Immature natural killer cell (primary cell): ENCODE measurements around the gene PARP8. TPM values are rescaled to one million over a fixed set of nuclear protein-coding genes. Genes with fewer than 3 reads are reported as not detected.

ENCODE experiments used
- DNase-seq, 3 donors: peaks; one replicate each; pipeline ENCODE4 v3.0.0; 2022; ENCODE audit warnings: mixed read lengths in 1 of 3
- H3K27ac Mint-ChIP-seq, 6 donors: one replicate each; pipeline ENCODE4 v1.8.0; 2020; ENCODE audit warnings: mixed read lengths in 6 of 6, mild to moderate bottlenecking in 5 of 6, inconsistent platforms in 4 of 6, moderate library complexity in 3 of 6
- H3K27me3 Mint-ChIP-seq, 3 donors: one replicate each; pipeline ENCODE4 v1.8.0; 2020 to 2021; ENCODE audit warnings: low read depth in 3 of 3, mild to moderate bottlenecking in 3 of 3, mixed read lengths in 3 of 3, moderate library complexity in 3 of 3, inconsistent platforms in 1 of 3
- H3K36me3 Mint-ChIP-seq, 3 donors: one replicate each; pipeline ENCODE4 v1.8.0; 2020; ENCODE audit warnings: mixed read lengths in 3 of 3, inconsistent platforms in 2 of 3, mild to moderate bottlenecking in 2 of 3
- H3K4me1 Mint-ChIP-seq, 2 donors: one replicate each; pipeline ENCODE4 v1.8.0; 2020; ENCODE audit warnings: inconsistent platforms in 2 of 2, mild to moderate bottlenecking in 2 of 2, mixed read lengths in 2 of 2, moderate library complexity in 1 of 2
- H3K4me3 Mint-ChIP-seq, 5 donors: one replicate each; pipeline ENCODE4 v1.8.0; 2020; ENCODE audit warnings: mild to moderate bottlenecking in 5 of 5, mixed read lengths in 5 of 5, inconsistent platforms in 3 of 5, moderate library complexity in 3 of 5
- H3K9me3 Mint-ChIP-seq, 6 donors: one replicate each; pipeline ENCODE4 v1.8.0; 2020; ENCODE audit warnings: mild to moderate bottlenecking in 6 of 6, mixed read lengths in 6 of 6, inconsistent platforms in 4 of 6, moderate library complexity in 3 of 6
- polyA plus RNA-seq, 3 donors: library from polyadenylated mRNA; unstranded; fragments of 300-500 nt; fragmentation: Illumina TruSeq; gene quantifications; one replicate each; pipeline ENCODE4 v1.2.3, GENCODE V29; 2021

The PARP8 gene
- polyA plus RNA-seq, 3 donors from 2014 or later = 93.9 to 150 (median 113) TPM

DNA sequence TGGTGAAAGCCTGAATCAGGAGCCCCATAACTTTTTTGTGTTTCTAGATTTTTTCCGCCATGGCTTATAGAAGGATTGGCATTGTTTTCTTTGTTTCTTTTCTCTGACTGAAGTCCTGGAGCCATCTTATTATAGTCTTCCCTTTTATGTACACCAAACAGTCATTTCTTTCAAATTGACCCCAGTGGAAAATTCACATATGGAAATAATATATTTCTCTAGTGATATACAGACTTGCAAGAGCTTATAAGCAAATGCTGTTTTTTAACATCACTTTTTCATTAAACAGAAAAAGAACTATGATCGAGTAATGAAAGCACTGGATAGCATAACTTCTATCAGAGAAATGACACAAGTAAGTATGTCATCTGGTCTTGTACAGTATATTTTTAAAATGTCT is 155.6 kb downstream of the PARP8 start:
- peak overlapping the region in 2 of 6 donors; percentile 20 to 32 for H3K27ac Mint-ChIP-seq

DNA sequence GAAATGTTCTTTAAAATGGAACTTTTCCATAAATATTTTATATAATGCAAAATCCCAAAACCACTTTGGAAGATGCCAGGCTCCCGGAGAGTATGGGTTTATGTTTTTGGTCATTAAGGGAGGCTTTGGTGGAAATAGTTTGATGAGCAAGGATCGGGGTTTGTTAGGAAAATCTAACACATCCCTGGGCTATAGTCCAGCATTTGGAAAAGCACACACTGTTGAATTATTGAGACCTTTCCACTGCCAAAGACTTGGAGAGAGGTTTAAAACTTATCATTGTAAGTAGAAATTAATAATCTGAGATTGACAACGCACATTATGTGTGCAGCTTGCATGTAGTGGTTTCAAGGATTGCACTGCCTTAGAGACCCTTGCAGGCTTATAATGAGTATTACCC is 156.3 kb downstream of the PARP8 start:
- Mint-ChIP-seq H3K9me3 (no peaks in the 10 kb centered on the region), H3K27me3 (peaks cover 0 to 5% (median 3%) of the 10 kb centered on the region in 3 donors), H3K4me1 (peaks cover 15 to 64% of the 10 kb centered on the region in 2 donors), H3K27ac (no peak overlapping the region), H3K36me3 (peaks cover 4 to 63% (median 35%) of the 10 kb centered on the region in 3 donors), H3K4me3 (no peak overlapping the region)
- DNase-seq = no peak

More for the DNA sequence above, 155.6 kb downstream of the PARP8 start:
- DNase-seq = no peak
- Mint-ChIP-seq H3K36me3 (peaks cover 0 to 61% (median 38%) of the 10 kb centered on the region in 3 donors), H3K9me3 (no peaks in the 10 kb centered on the region), H3K27me3 (peaks cover 0 to 5% (median 3%) of the 10 kb centered on the region in 3 donors), H3K4me3 (no peak overlapping the region), H3K4me1 (peaks cover 15 to 62% of the 10 kb centered on the region in 2 donors)

- Mint-ChIP-seq H3K4me1 (peaks cover 15 to 67% of the 10 kb centered on the region in 2 donors), H3K36me3 (peaks cover 11 to 69% (median 35%) of the 10 kb centered on the region in 3 donors), H3K4me3 (no peak overlapping the region)
These were observed 157.1 kb downstream of the PARP8 start for GRCh38 chr5:50823568-50823967.

GRCh38 chr5:50824109-50824508 is 157.7 kb downstream of the PARP8 start:
- H3K9me3 Mint-ChIP-seq = no peaks in the 10 kb centered on the region
- H3K27ac Mint-ChIP-seq = peak overlapping the region in 5 of 6 donors; percentile 2 to 84 (median 45)
- peaks cover 13 to 67% of the 10 kb centered on the region in 2 donors for H3K4me1 Mint-ChIP-seq
- peaks cover 11 to 71% (median 40%) of the 10 kb centered on the region in 3 donors for H3K36me3 Mint-ChIP-seq
- H3K27me3 Mint-ChIP-seq = peaks cover 0 to 4% (median 2%) of the 10 kb centered on the region in 3 donors
- no peak overlapping the region for H3K4me3 Mint-ChIP-seq
- DNase-seq = no peak

More at GRCh38 chr5:50823568-50823967, 157.1 kb downstream of the PARP8 start:
- no peaks in the 10 kb centered on the region for H3K9me3 Mint-ChIP-seq
- peaks cover 0 to 5% (median 2%) of the 10 kb centered on the region in 3 donors for H3K27me3 Mint-ChIP-seq
- H3K27ac Mint-ChIP-seq = peak overlapping the region in 2 of 6 donors; percentile 14 to 65
- no peak for DNase-seq

GRCh38 chr5:50827516-50828247 is 161.2 kb downstream of the PARP8 start:
- no peak overlapping the region for H3K4me3 Mint-ChIP-seq
- peaks cover 0 to 9% (median 2%) of the 10 kb centered on the region in 3 donors for H3K27me3 Mint-ChIP-seq
- DNase-seq = no peak
- peak overlapping the region in 1 of 6 donors; percentile 55 for H3K27ac Mint-ChIP-seq
- H3K36me3 Mint-ChIP-seq = peaks cover 11 to 60% (median 29%) of the 10 kb centered on the region in 3 donors
- no peaks in the 10 kb centered on the region for H3K9me3 Mint-ChIP-seq
- peaks cover 11 to 44% of the 10 kb centered on the region in 2 donors for H3K4me1 Mint-ChIP-seq

DNA sequence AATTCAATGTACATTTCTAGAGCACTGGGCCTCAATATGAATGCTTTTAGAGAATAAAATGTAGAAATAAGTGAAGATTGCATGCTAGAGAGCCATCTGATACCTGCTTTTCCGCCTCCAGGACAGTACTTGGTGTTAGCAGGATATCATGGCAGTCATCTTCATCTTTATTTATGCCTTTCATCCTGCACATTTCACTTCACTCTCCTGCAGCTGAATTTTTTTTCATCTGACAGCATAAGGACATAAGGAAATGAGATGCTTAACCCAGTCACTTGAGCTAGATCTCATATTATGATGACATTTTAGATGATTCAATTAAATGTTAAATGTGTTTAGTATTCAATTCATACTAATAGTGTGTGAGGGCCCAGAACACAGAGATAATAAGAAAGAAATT is 162.6 kb downstream of the PARP8 start:
- peaks cover 16 to 64% (median 22%) of the 10 kb centered on the region in 3 donors for H3K36me3 Mint-ChIP-seq

DNA sequence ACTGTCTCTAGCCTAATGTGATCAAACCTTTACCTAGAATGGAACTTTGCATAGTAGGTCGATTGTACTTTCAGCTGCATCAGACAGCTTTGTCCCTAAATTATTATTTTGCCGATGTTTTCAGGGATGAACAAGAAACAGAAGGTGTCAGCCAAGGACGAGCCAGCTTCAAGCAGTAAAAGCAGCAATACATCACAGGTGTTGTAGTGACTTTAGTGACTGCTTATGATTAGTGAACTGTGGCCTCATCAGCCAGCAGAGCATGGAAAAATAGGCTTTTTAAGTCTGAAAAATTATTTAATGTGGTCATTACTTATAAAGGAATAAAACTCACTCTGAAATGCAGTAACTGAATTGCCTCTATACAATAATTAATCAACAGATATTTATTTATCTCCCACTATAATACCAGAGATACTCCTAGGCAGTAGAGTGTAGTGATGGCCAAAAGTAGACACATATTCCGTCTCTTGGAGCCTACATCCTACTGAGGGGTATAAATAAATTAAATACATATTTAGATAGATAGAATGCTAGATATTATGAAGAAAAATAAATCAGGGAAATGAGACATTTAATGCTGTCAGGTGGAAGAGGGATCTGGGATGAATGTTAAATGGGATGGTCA is 166.3 kb downstream of the PARP8 start:
- peak overlapping the region in 4 of 6 donors; percentile 6 to 71 (median 44) for H3K27ac Mint-ChIP-seq
- H3K27me3 Mint-ChIP-seq = peaks cover 0 to 10% (median 3%) of the 10 kb centered on the region in 3 donors
- peaks cover 2 to 17% of the 10 kb centered on the region in 2 donors for H3K4me1 Mint-ChIP-seq
- no peak for DNase-seq
- peaks cover 28 to 64% (median 28%) of the 10 kb centered on the region in 3 donors for H3K36me3 Mint-ChIP-seq
- no peaks in the 10 kb centered on the region for H3K9me3 Mint-ChIP-seq
- H3K4me3 Mint-ChIP-seq = no peak overlapping the region

More for the DNA sequence above, 162.6 kb downstream of the PARP8 start:
- Mint-ChIP-seq H3K4me3 (no peak overlapping the region), H3K9me3 (no peaks in the 10 kb centered on the region), H3K27me3 (peaks cover 0 to 11% (median 3%) of the 10 kb centered on the region in 3 donors), H3K27ac (peak overlapping the region in 2 of 6 donors; percentile 1 to 49), H3K4me1 (peaks cover 9 to 34% of the 10 kb centered on the region in 2 donors)
- no peak for DNase-seq

GRCh38 chr5:50836356-50836755 is 169.9 kb downstream of the PARP8 start:
- H3K9me3 Mint-ChIP-seq = no peaks in the 10 kb centered on the region
- no peak for DNase-seq
- peaks cover 0 to 14% (median 7%) of the 10 kb centered on the region in 3 donors for H3K27me3 Mint-ChIP-seq
- peak overlapping the region in 1 of 6 donors; percentile 45 for H3K27ac Mint-ChIP-seq
- H3K4me3 Mint-ChIP-seq = no peak overlapping the region
- peaks cover 29 to 57% (median 35%) of the 10 kb centered on the region in 3 donors for H3K36me3 Mint-ChIP-seq
- H3K4me1 Mint-ChIP-seq = peaks cover 3 to 23% of the 10 kb centered on the region in 2 donors

GRCh38 chr5:50839472-50839871 is 173.0 kb downstream of the PARP8 start:
- Mint-ChIP-seq H3K36me3 (peaks cover 33 to 55% (median 34%) of the 10 kb centered on the region in 3 donors), H3K9me3 (no peaks in the 10 kb centered on the region), H3K4me3 (no peak overlapping the region), H3K27me3 (peaks cover 0 to 16% (median 6%) of the 10 kb centered on the region in 3 donors), H3K4me1 (peaks cover 3 to 23% of the 10 kb centered on the region in 2 donors), H3K27ac (peak overlapping the region; percentile 15 to 73 (median 64))
- DNase-seq = no peak

DNA sequence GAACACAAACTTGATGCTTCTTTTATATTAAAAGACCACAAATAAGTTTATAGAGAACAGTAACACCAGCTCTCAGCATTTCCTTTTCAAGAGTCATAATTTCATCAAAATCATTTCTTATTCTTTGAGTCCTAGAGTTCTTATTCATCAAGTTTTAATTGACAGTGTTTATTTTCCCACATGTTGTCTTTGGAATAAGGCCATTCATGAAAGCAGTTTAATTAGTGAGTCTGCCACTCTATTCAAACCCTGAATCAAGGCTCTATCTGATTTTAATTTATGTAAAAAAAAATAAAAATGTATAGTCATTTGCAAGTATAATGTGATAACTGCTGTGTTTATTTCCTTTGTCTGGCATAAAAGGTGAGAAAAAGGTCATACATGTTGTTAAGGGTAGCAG is 176.7 kb downstream of the PARP8 start:
- Mint-ChIP-seq H3K9me3 (no peaks in the 10 kb centered on the region), H3K27ac (no peak overlapping the region), H3K36me3 (peaks cover 18 to 31% (median 22%) of the 10 kb centered on the region in 3 donors), H3K4me1 (peaks cover 2 to 13% of the 10 kb centered on the region in 2 donors), H3K4me3 (no peak overlapping the region), H3K27me3 (peaks cover 0 to 14% (median 6%) of the 10 kb centered on the region in 3 donors)
- no peak for DNase-seq

DNA sequence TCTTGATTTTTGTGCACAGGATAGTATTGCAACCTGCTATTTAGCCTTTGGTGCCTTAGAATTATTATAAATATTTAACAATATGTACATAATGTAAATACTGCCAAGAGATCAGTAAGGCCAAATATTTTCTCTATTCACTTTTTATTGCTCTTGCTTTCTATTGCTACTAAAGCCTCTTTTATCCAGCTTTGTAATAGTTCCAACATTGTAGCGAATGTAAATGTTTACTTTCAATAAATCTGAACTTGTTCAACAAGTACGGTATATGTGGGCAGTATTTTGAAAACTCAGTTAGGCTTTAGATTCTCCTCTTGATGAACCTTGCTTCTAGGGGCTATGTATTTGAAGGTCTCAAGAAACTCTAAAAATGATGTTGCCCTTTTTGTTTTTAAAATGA is 179.8 kb downstream of the PARP8 start:
- no peaks in the 10 kb centered on the region for H3K4me1 Mint-ChIP-seq
- H3K4me3 Mint-ChIP-seq = no peak overlapping the region
- H3K9me3 Mint-ChIP-seq = no peaks in the 10 kb centered on the region
- H3K27me3 Mint-ChIP-seq = peaks cover 0 to 5% (median 0%) of the 10 kb centered on the region in 3 donors
- peak overlapping the region in 1 of 6 donors; percentile 35 for H3K27ac Mint-ChIP-seq
- DNase-seq = no peak
- peaks cover 5 to 14% (median 10%) of the 10 kb centered on the region in 3 donors for H3K36me3 Mint-ChIP-seq

- Mint-ChIP-seq H3K36me3 (no peaks in the 10 kb centered on the region), H3K27ac (no peak overlapping the region), H3K4me1 (peaks cover 0 to 7% of the 10 kb centered on the region in 2 donors), H3K4me3 (no peak overlapping the region), H3K27me3 (peaks cover 0 to 19% (median 2%) of the 10 kb centered on the region in 3 donors), H3K9me3 (no peaks in the 10 kb centered on the region)
- DNase-seq = no peak
These were observed 183.1 kb downstream of the PARP8 start for GRCh38 chr5:50849554-50849953.

DNA sequence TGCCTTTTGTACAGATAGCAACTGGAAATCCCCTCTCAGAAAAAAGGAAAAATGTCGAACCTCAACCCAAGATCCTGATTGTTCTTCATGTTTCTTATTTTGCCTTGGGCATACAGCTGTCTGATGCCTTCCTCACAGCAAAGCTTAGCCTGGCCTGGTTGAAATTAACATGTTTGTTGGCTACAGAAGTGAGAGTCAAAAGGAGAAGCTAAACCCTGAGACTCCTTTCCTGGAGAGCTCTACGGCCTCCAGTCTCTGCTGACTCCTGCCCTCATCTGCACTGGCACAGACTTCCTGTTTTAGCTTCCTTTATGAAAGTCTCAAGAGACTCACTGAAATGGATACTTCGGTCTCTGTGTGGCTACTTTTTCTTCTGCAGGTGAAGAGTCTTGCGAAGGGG is 186.7 kb downstream of the PARP8 start:
- Mint-ChIP-seq H3K27ac (peak overlapping the region in 1 of 6 donors; percentile 5), H3K4me1 (peaks cover 9 to 10% of the 10 kb centered on the region in 2 donors), H3K4me3 (no peak overlapping the region), H3K36me3 (no peaks in the 10 kb centered on the region), H3K27me3 (peaks cover 3 to 50% (median 8%) of the 10 kb centered on the region in 3 donors), H3K9me3 (no peaks in the 10 kb centered on the region)
- DNase-seq = no peak

- H3K4me3 Mint-ChIP-seq = no peak overlapping the region
- peaks cover 4 to 56% (median 10%) of the 10 kb centered on the region in 3 donors for H3K27me3 Mint-ChIP-seq
- peaks cover 9 to 10% of the 10 kb centered on the region in 2 donors for H3K4me1 Mint-ChIP-seq
- no peak for DNase-seq
- H3K36me3 Mint-ChIP-seq = no peaks in the 10 kb centered on the region
- H3K9me3 Mint-ChIP-seq = no peaks in the 10 kb centered on the region
- no peak overlapping the region for H3K27ac Mint-ChIP-seq
These were observed 187.6 kb downstream of the PARP8 start for GRCh38 chr5:50854082-50854481.
